WTC11 (cell line): ENCODE measurements around the gene ADAM19.

Source experiments
- JAZF1 ChIP-seq: fragments of 250-450 bp; sonication (Bioruptor Pico); IDR thresholded peaks from 2 replicates; pipeline ENCODE4 v1.9.0; 2021; ENCODE audit warnings: moderate library complexity, mild to moderate bottlenecking, inconsistent platforms
- NR2C2 ChIP-seq: sonication (generic); formaldehyde crosslinking; IDR thresholded peaks from 2 replicates; pipeline ENCODE4 v1.8.0; 2022; ENCODE audit warnings: mild to moderate bottlenecking, missing genetic modification reagents
- TF ChIP-seq, protein P1 (sequence below): sonication (generic); formaldehyde crosslinking; IDR thresholded peaks from 2 replicates; pipeline ENCODE4 v1.8.1; 2023; ENCODE audit warnings: mild to moderate bottlenecking, missing genetic modification reagents, moderate library complexity

DNA sequence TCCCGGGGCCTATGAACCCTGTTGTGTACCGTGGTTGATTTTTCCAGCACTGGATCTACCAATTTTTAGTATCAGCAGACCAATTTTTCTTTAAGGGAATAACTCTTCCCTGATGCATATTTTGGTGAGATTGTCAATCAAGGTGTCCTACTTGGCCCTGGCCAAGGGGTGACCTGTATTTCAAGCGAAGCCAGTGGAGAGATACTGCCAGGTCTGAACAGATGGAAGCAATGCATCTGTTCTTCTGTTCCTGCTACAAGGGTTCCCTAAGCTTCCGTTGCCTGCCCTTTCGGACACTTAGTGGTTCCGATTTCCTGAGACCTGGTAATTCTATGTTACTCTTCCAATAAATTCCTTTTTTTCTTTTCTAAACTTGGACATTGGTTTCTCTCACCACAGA, 37.3 kb downstream of the ADAM19 start:
- TF ChIP-seq, protein P1, sequence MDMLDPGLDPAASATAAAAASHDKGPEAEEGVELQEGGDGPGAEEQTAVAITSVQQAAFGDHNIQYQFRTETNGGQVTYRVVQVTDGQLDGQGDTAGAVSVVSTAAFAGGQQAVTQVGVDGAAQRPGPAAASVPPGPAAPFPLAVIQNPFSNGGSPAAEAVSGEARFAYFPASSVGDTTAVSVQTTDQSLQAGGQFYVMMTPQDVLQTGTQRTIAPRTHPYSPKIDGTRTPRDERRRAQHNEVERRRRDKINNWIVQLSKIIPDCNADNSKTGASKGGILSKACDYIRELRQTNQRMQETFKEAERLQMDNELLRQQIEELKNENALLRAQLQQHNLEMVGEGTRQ (CRISPR knock-in tag) = no peak
- TF ChIP-seq JAZF1 (no peak), NR2C2 (CRISPR knock-in tag) (no peak)
